Panc1 (cell line): Measurements from ENCODE around the gene CLEC18B. TPM values are rescaled to one million over a fixed set of nuclear protein-coding genes. Genes with fewer than 3 reads are reported as not detected.

Experiments
- ATAC-seq: fragments of 200-7000 bp; cut with Tn5 transposase; 2 replicates; pipeline ENCODE4 v1.9.1; 2020; ENCODE audit warnings: mild to moderate bottlenecking, moderate library complexity
- BruUV-seq: library from RNA; stranded (reverse); fragments of 400-500 nt; replicated peaks from 2 replicates; lab custom pipeline; 2021; lab: Mats Ljungman, UMichigan
- CTCF ChIA-PET: fragments of 300-600 bp; sonication (Branson Sonifier 250); formaldehyde crosslinking; loops from one replicate; lab custom pipeline; 2022; ENCODE audit warnings: antibody characterized with exemption; lab: Charles Lee
- POLR2A ChIA-PET: fragments of 300-600 bp; sonication (Branson Sonifier 250); formaldehyde crosslinking; loops from one replicate; lab custom pipeline; 2022; ENCODE audit warnings: antibody characterized with exemption; lab: Charles Lee
- DNase-seq: peaks from one replicate; pipeline ENCODE4 v3.0.0-alpha.2; 2010; ENCODE audit warnings: low read depth, low spot score
- H3K27ac ChIP-seq: 2 replicates; pipeline ENCODE4 v1.5.1; 2011; ENCODE audit warnings: mild to moderate bottlenecking, low read length, inconsistent platforms
- H3K27me3 ChIP-seq: fragments of 200-500 bp; sonication (Bioruptor generic); 2 replicates; pipeline ENCODE4 v1.6.0; 2014; ENCODE audit warnings: low read length, inconsistent platforms; ENCODE audit not compliant: control insufficient read depth, insufficient read depth
- H3K36me3 ChIP-seq: fragments of 200-500 bp; sonication (Bioruptor generic); 2 replicates; pipeline ENCODE4 v1.5.1; 2014; ENCODE audit warnings: inconsistent platforms, mild to moderate bottlenecking, low read length, moderate library complexity; ENCODE audit not compliant: control insufficient read depth, insufficient read depth
- H3K4me1 ChIP-seq: 2 replicates; pipeline ENCODE4 v1.5.1; 2011; ENCODE audit warnings: inconsistent platforms, mild to moderate bottlenecking, low read length, moderate library complexity; ENCODE audit not compliant: control insufficient read depth, insufficient read depth
- H3K4me3 ChIP-seq, 2 experiments: 2 replicates each; pipeline ENCODE4 v1.5.1; 2011 to 2012; ENCODE audit warnings: low read depth in 2 of 2, low read length in 2 of 2, mild to moderate bottlenecking in 2 of 2, inconsistent platforms in 1 of 2, moderate library complexity in 1 of 2
- H3K9me3 ChIP-seq: fragments of 200-500 bp; sonication (Bioruptor generic); 2 replicates; pipeline ENCODE4 v1.5.1; 2014; ENCODE audit warnings: low read depth, mild to moderate bottlenecking, inconsistent platforms, low read length, moderate library complexity; ENCODE audit not compliant: control insufficient read depth, insufficient read depth
- CTCF ChIP-seq: fragments of 450-650 bp; IDR thresholded peaks from 2 replicates; pipeline ENCODE4 v1.5.1; 2017; ENCODE audit warnings: mild to moderate bottlenecking
- POLR2AphosphoS5 ChIP-seq: IDR thresholded peaks from 2 replicates; pipeline ENCODE4 v1.6.1; 2012; ENCODE audit warnings: mild to moderate bottlenecking, low read depth, low read length, moderate library complexity
- REST ChIP-seq, 2 experiments: IDR thresholded peaks; 2 replicates each; pipeline ENCODE4 v1.6.1; 2011 to 2012; ENCODE audit warnings: low read depth in 2 of 2, control low read depth in 1 of 2, low read length in 1 of 2, mild to moderate bottlenecking in 1 of 2, moderate library complexity in 1 of 2; ENCODE audit not compliant: insufficient read depth in 1 of 2
- SIN3A ChIP-seq: IDR thresholded peaks from 2 replicates; pipeline ENCODE4 v1.6.1; 2012; ENCODE audit warnings: low read depth, mild to moderate bottlenecking, low read length, moderate library complexity, borderline replicate concordance; ENCODE audit not compliant: insufficient read depth
- TCF7L2 ChIP-seq: IDR thresholded peaks from 2 replicates; pipeline ENCODE4 v1.6.1; 2011; ENCODE audit warnings: mild to moderate bottlenecking, low read depth, low read length, inconsistent platforms
- in situ Hi-C: cut with HindIII; loops from 2 replicates; pipeline ENCODE4 v1.10.0; 2016; ENCODE audit warnings: low sequenced_read_pairs, low pct_unique_long_range_greater_than_20kb
- intact Hi-C: fragments of 100-400 bp; cut with micrococcal nuclease; formaldehyde crosslinking; loops from one replicate; pipeline ENCODE4 v1.10.0; 2022; ENCODE audit not compliant: unreplicated experiment
- total RNA-seq: library from RNA; stranded (reverse); gene quantifications from one replicate; pipeline ENCODE4 v1.2.1, GENCODE V29; 2021; ENCODE audit not compliant: unreplicated experiment

The CLEC18B gene
- total RNA-seq, 1 experiment from 2014 or later: not detected

- DNase-seq (no peak), ATAC-seq (no peak)
- ChIA-PET CTCF (no interaction called here), POLR2A (no interaction called here)
- H3K4me1 ChIP-seq: no peaks in the 10 kb centered on the region
- H3K27me3 ChIP-seq: no peaks in the 10 kb centered on the region
- intact Hi-C loops: no loop called here
- no peak for TF ChIP-seq CTCF
- TF ChIP-seq REST (IDR thresholded peaks at IDR 0.05; ENCODE audit: insufficient read depth in 1 of 2, low read depth in 2 of 2, low read length in 1 of 2): no peak
- no peak for TF ChIP-seq POLR2AphosphoS5
- TF ChIP-seq SIN3A: no peak
- TF ChIP-seq TCF7L2: no peak
- H3K27ac ChIP-seq: no peak overlapping the region
- in situ Hi-C loops: no loop called here
- no peak overlapping the region for H3K4me3 ChIP-seq
- H3K36me3 ChIP-seq: no peaks in the 10 kb centered on the region; the same call in none of the 2 replicates
- H3K9me3 ChIP-seq: no peaks in the 10 kb centered on the region
- BruUV-seq: no TSS peak
These were observed 29.9 kb upstream of the CLEC18B start for GRCh38 chr16:74450967-74451760.

- ChIA-PET CTCF (no interaction called here), POLR2A (no interaction called here)
- in situ Hi-C loops: no loop called here
- no TSS peak for BruUV-seq
- Histone ChIP-seq H3K27ac (no peak overlapping the region), H3K27me3 (no peaks in the 10 kb centered on the region), H3K4me3 (no peak overlapping the region), H3K4me1 (no peaks in the 10 kb centered on the region), H3K9me3 (no peaks in the 10 kb centered on the region), H3K36me3 (no peaks in the 10 kb centered on the region; the same call in 1 of the 2 replicates)
- TF ChIP-seq CTCF (no peak), TCF7L2 (no peak), REST (IDR thresholded peaks at IDR 0.05; ENCODE audit: insufficient read depth in 1 of 2, low read depth in 2 of 2, low read length in 1 of 2) (no peak), POLR2AphosphoS5 (no peak), SIN3A (no peak)
- no peak for ATAC-seq
- no peak for DNase-seq
- intact Hi-C loops: no loop called here
These were observed 29.0 kb upstream of the CLEC18B start for GRCh38 chr16:74450236-74450635.
